ENCODE measurements around the gene CCDC102A. TPM values are rescaled to one million over a fixed set of nuclear protein-coding genes. Genes with fewer than 3 reads are reported as not detected.

Gene CCDC102A
- total RNA-seq, 4 donors from 2014 or later = 8.7 to 23.6 (median 22.0) TPM

DNA sequence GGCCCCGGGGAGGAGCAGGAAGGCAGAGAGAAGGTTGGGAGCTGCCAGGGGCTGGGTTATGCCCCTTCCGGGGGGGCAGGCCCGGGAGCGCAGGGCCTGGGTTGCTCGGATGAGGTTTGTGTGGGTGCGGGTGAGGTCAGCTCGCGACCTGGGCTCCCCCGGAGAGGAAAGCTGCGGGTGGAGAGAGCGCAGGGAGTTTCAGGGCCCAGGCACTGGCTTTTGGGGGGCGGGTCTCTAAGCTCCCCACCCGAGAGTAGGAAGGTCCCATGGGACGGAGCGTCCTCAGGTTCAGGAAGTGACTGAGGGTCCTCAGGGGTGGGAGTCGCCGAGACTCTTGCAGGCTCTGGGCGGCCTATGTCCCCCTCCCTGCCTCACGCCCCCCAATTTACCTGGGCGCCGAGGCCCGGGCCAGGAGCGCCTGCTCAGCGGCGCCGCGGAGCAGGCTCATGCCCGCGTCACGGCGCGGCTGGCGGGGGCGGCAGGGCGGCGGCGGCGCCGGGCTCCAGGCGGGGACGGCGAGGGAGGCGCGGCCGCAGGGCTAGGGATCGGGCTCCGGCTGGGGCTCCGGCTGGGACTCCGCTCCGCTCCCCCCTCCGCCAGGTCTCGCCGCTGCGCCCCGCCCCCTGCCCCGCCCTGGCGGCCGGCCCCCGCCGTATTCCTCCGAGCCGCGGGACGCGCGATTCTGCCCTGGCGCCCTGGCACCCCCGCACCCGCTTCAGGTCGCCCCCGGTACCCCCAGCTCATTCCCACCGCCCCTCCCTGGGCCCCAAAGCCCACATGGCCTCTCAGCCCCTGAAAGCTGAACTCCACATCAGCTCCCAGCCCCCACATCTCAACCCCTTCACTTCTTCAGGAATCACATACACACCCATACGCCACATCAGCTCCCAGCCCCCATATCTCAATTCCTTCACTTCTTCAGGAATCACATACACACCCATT lies 50.2 kb downstream of the CCDC102A start, which contains the start of gene DOK4:
DOK4 (minus strand) TSS at position 578 of the 942 bp plus-strand sequence. CDS start 6,986 bp downstream, outside the sequence.
- Histone ChIP-seq H3K36me3 (no peaks in the 10 kb centered on the region), H3K9me3 (no peaks in the 10 kb centered on the region), H3K27me3 (no peaks in the 10 kb centered on the region), H3K4me1 (peaks cover 0 to 14% of the 10 kb centered on the region in 2 donors), H3K4me3 (peak within 1 kb of the TSS; percentile 70 to 90), H3K27ac (peak within 1 kb of the TSS; percentile 73 to 87)
- intact Hi-C loops (cut with DNase I; ENCODE audit: low total_unique reads) = no loop called here
- TF ChIP-seq, protein P1, sequence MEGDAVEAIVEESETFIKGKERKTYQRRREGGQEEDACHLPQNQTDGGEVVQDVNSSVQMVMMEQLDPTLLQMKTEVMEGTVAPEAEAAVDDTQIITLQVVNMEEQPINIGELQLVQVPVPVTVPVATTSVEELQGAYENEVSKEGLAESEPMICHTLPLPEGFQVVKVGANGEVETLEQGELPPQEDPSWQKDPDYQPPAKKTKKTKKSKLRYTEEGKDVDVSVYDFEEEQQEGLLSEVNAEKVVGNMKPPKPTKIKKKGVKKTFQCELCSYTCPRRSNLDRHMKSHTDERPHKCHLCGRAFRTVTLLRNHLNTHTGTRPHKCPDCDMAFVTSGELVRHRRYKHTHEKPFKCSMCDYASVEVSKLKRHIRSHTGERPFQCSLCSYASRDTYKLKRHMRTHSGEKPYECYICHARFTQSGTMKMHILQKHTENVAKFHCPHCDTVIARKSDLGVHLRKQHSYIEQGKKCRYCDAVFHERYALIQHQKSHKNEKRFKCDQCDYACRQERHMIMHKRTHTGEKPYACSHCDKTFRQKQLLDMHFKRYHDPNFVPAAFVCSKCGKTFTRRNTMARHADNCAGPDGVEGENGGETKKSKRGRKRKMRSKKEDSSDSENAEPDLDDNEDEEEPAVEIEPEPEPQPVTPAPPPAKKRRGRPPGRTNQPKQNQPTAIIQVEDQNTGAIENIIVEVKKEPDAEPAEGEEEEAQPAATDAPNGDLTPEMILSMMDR (IDR thresholded peaks at IDR 0.05) = no peak
- peak; percentile 12 to 58 for TF ChIP-seq POLR2A (IDR thresholded peaks at IDR 0.05)
- peak; percentile 74 to 86 for DNase-seq

DNA sequence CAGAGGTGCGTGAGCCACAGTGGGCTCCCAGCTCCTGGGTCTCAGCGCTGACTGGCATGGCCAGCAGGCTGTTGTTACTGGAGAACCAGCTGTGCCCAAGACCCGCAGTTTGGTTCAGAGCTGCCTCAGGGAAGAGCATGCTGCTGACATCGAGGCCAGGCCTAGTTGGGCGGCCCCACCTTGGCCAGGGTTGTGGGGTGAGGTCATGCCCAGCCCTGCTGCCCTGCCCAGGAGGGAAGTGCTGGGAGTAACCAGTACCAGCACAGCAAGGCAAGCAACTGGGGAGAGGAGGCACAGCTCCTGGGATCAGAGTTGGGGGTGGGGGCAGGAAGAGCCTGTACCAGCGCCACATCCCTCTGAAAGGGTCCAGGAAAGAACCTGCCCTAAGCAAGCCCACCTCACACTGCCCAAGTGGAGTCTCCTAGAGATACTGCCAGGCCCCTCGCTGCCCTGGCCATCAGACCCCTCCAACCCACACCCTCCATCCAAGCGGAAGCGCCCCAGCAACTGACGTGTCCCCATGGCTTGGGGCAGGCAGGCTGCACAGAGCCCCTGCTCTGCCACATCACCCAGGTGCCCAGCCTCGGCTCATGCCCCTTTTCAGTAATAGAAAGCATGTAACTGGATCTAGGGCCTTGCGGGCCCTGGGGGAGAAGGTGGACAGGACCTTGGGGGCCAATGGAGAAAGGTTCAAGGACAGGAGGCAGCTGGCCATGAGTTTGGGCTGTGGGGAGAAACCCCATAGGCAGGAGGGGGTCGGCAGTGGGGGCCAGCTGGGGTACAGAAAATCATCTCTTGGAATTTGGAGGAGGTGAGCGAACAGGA lies 51.1 kb downstream of the CCDC102A start:
- Histone ChIP-seq H3K27ac (peak overlapping the region; percentile 73 to 87), H3K9me3 (no peaks in the 10 kb centered on the region), H3K4me3 (peak overlapping the region; percentile 70 to 90), H3K27me3 (no peaks in the 10 kb centered on the region), H3K4me1 (peaks cover 0 to 18% of the 10 kb centered on the region in 2 donors), H3K36me3 (no peaks in the 10 kb centered on the region)
- intact Hi-C loops (cut with DNase I; ENCODE audit: low total_unique reads) = no loop called here
- no peak for DNase-seq
- no peak for TF ChIP-seq POLR2A (IDR thresholded peaks at IDR 0.05)
- TF ChIP-seq, protein P1 (IDR thresholded peaks at IDR 0.05) = no peak

DNA sequence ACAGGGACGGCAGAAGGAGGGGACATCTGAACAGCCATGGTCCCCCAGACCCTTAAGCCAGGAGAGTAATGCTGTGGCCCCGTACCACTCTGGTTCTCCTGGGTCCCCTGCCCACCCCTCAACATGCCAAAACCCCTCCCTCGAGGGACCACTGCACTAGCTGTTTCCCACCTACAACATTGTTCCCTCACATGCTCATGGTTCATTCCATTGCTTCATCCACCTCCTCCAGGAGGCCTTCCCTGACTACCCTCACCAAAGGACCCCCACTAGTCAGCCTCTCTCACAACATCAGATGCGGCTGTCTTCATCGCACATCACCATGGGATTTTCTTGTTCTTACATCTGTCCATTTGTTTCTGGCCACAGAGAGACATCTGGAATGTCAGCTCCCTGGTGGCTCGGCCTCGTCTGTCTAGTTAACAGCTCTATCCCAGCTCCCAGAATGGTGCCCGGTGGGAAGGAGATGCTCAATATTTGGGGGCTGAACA lies 51.8 kb downstream of the CCDC102A start:
- peaks cover 0 to 23% of the 10 kb centered on the region in 2 donors for H3K4me1 ChIP-seq
- intact Hi-C loops (cut with DNase I; ENCODE audit: low total_unique reads) = no loop called here
- no peak for TF ChIP-seq POLR2A (IDR thresholded peaks at IDR 0.05)
- TF ChIP-seq, protein P1 (IDR thresholded peaks at IDR 0.05) = no peak
- no peak for DNase-seq
- H3K36me3 ChIP-seq = no peaks in the 10 kb centered on the region
- no peaks in the 10 kb centered on the region for H3K27me3 ChIP-seq
- H3K9me3 ChIP-seq = no peaks in the 10 kb centered on the region
- H3K4me3 ChIP-seq = no peak overlapping the region
- H3K27ac ChIP-seq = peak overlapping the region; percentile 73 to 87

GRCh38 chr16:57483725-57484514 lies 52.5 kb downstream of the CCDC102A start:
- intact Hi-C loops (cut with DNase I; ENCODE audit: low total_unique reads) = no loop called here
- Histone ChIP-seq H3K36me3 (no peaks in the 10 kb centered on the region), H3K27me3 (no peaks in the 10 kb centered on the region), H3K4me1 (peaks cover 0 to 23% of the 10 kb centered on the region in 2 donors), H3K4me3 (no peak overlapping the region), H3K9me3 (no peaks in the 10 kb centered on the region), H3K27ac (peak overlapping the region in 1 of 2 donors; percentile 87)
- TF ChIP-seq POLR2A (IDR thresholded peaks at IDR 0.05) = no peak
- TF ChIP-seq, protein P1 (IDR thresholded peaks at IDR 0.05) = no peak
- DNase-seq = peak in 1 of 2 donors; percentile 8

All from uterus (tissue), 4 donors.